Glutamatergic neuron (in vitro differentiated cells): Measurements from ENCODE around the gene C7orf25. TPM values are rescaled to one million over a fixed set of nuclear protein-coding genes. Genes with fewer than 3 reads are reported as not detected.
A peak's percentile ranks its signal among the peaks of the same experiment; 100 is the strongest.

Experiments
- DNase-seq: peaks from one replicate; pipeline ENCODE4 v3.0.0; 2022
- H3K27ac Mint-ChIP-seq: one replicate; pipeline ENCODE4 v1.8.0; 2020; ENCODE audit warnings: mild to moderate bottlenecking, mixed read lengths, inconsistent platforms; ENCODE audit not compliant: unreplicated experiment
- H3K27me3 Mint-ChIP-seq: one replicate; pipeline ENCODE4 v1.8.0; 2020; ENCODE audit warnings: mild to moderate bottlenecking, moderate library complexity, mixed read lengths, inconsistent platforms; ENCODE audit not compliant: unreplicated experiment
- H3K36me3 Mint-ChIP-seq: one replicate; pipeline ENCODE4 v1.8.0; 2020; ENCODE audit warnings: mild to moderate bottlenecking, mixed read lengths, inconsistent platforms; ENCODE audit not compliant: unreplicated experiment
- H3K4me1 Mint-ChIP-seq: one replicate; pipeline ENCODE4 v1.8.0; 2020; ENCODE audit warnings: mild to moderate bottlenecking, low read depth, mixed read lengths, inconsistent platforms; ENCODE audit not compliant: unreplicated experiment
- H3K4me3 Mint-ChIP-seq: one replicate; pipeline ENCODE4 v1.8.0; 2020; ENCODE audit warnings: mild to moderate bottlenecking, mixed read lengths, inconsistent platforms; ENCODE audit not compliant: unreplicated experiment
- H3K9me3 Mint-ChIP-seq: one replicate; pipeline ENCODE4 v1.8.0; 2020; ENCODE audit warnings: mild to moderate bottlenecking, moderate library complexity, mixed read lengths, inconsistent platforms; ENCODE audit not compliant: unreplicated experiment
- CTCF ChIP-seq: fragments of 200-600 bp; sonication (generic); IDR thresholded peaks from one replicate; pipeline ENCODE4 v1.5.0; 2021; ENCODE audit not compliant: partially characterized antibody, unreplicated experiment
- total RNA-seq: library from RNA; stranded (reverse); fragmentation: NEBNext Ultra II Directional; extraction: Animal tissue kit (Norgen Biotek cat#: 25700); gene quantifications from one replicate; pipeline ENCODE4 v1.2.1, GENCODE V29; 2021; ENCODE audit not compliant: unreplicated experiment

Gene C7orf25
- total RNA-seq, 1 donor from 2014 or later, result 3.6 TPM

GRCh38 chr7:42883950-42884349 lies 27.9 kb downstream of the C7orf25 start:
- Mint-ChIP-seq H3K4me1 (peaks cover 8% of the 10 kb centered on the region), H3K27me3 (no peaks in the 10 kb centered on the region), H3K9me3 (peaks cover 1% of the 10 kb centered on the region), H3K27ac (no peak overlapping the region), H3K36me3 (no peaks in the 10 kb centered on the region), H3K4me3 (no peak overlapping the region)
- TF ChIP-seq CTCF, result no peak
- DNase-seq, result peak; percentile 28

GRCh38 chr7:42880392-42880791 lies 31.5 kb downstream of the C7orf25 start:
- H3K27me3 Mint-ChIP-seq, result peaks cover 2% of the 10 kb centered on the region
- no peak for DNase-seq
- H3K4me3 Mint-ChIP-seq, result no peak overlapping the region
- no peaks in the 10 kb centered on the region for H3K36me3 Mint-ChIP-seq
- TF ChIP-seq CTCF, result no peak
- no peaks in the 10 kb centered on the region for H3K4me1 Mint-ChIP-seq
- no peaks in the 10 kb centered on the region for H3K9me3 Mint-ChIP-seq
- no peak overlapping the region for H3K27ac Mint-ChIP-seq

GRCh38 chr7:42878303-42878702 lies 33.6 kb downstream of the C7orf25 start:
- H3K4me3 Mint-ChIP-seq, result no peak overlapping the region
- no peaks in the 10 kb centered on the region for H3K4me1 Mint-ChIP-seq
- no peaks in the 10 kb centered on the region for H3K9me3 Mint-ChIP-seq
- no peaks in the 10 kb centered on the region for H3K36me3 Mint-ChIP-seq
- H3K27me3 Mint-ChIP-seq, result peaks cover 2% of the 10 kb centered on the region
- no peak overlapping the region for H3K27ac Mint-ChIP-seq
- no peak for TF ChIP-seq CTCF
- DNase-seq, result no peak

- H3K4me1 Mint-ChIP-seq, result no peaks in the 10 kb centered on the region
- no peak for DNase-seq
- no peaks in the 10 kb centered on the region for H3K9me3 Mint-ChIP-seq
- H3K36me3 Mint-ChIP-seq, result no peaks in the 10 kb centered on the region
- no peak for TF ChIP-seq CTCF
- H3K27ac Mint-ChIP-seq, result no peak overlapping the region
- peaks cover 2% of the 10 kb centered on the region for H3K27me3 Mint-ChIP-seq
- no peak overlapping the region for H3K4me3 Mint-ChIP-seq
These were observed 34.0 kb downstream of the C7orf25 start for GRCh38 chr7:42877862-42878261.

- H3K27ac Mint-ChIP-seq, result no peak overlapping the region
- H3K4me1 Mint-ChIP-seq, result no peaks in the 10 kb centered on the region
- H3K4me3 Mint-ChIP-seq, result no peak overlapping the region
- peaks cover 2% of the 10 kb centered on the region for H3K27me3 Mint-ChIP-seq
- H3K9me3 Mint-ChIP-seq, result no peaks in the 10 kb centered on the region
- DNase-seq, result peak; percentile 71
- no peaks in the 10 kb centered on the region for H3K36me3 Mint-ChIP-seq
- peak; percentile 90 for TF ChIP-seq CTCF
These were observed 35.4 kb downstream of the C7orf25 start for GRCh38 chr7:42876182-42877068.
